IMR-90 (cell line): ENCODE data around the gene DYNLT4. TPM values are rescaled to one million over a fixed set of nuclear protein-coding genes. Genes with fewer than 3 reads are reported as not detected.
"Not testable (repeated sequence)": the region's sequence is repeated elsewhere in the genome, so short reads cannot be mapped to it uniquely, and the experiment has no call there.

Experiments
- ATAC-seq: fragments of 200-7000 bp; cut with Tn5 transposase; 2 replicates; pipeline ENCODE4 v1.9.1; 2020; ENCODE audit warnings: low read depth, mild to moderate bottlenecking, moderate library complexity
- BruUV-seq: library from RNA; stranded (reverse); fragments of 400-500 nt; replicated peaks from 2 replicates; lab custom pipeline; 2021; lab: Mats Ljungman, UMichigan
- CTCF ChIA-PET: fragments of 300-600 bp; formaldehyde crosslinking; extraction: SDS; loops from one replicate; lab custom pipeline; 2021; ENCODE audit warnings: antibody characterized with exemption; lab: Yijun Ruan, JAX
- POLR2A ChIA-PET: fragments of 300-600 bp; sonication (Branson Sonifier 250); formaldehyde crosslinking; loops from one replicate; lab custom pipeline; 2022; ENCODE audit warnings: antibody characterized with exemption; ENCODE audit not compliant: unreplicated experiment; lab: Charles Lee
- DNase-seq: peaks from one replicate; pipeline ENCODE4 v3.0.0; 2013
- H2AFZ ChIP-seq: replicated peaks from 2 replicates; pipeline ENCODE3; 2013; ENCODE audit warnings: low read length, mild to moderate bottlenecking; ENCODE audit not compliant: poor library complexity
- H2AK5ac ChIP-seq: 2 replicates; pipeline ENCODE4 v1.6.1; 2013; ENCODE audit warnings: low read depth, low read length, inconsistent platforms
- H2AK9ac ChIP-seq: replicated peaks from 2 replicates; pipeline ENCODE3; 2013; ENCODE audit warnings: mild to moderate bottlenecking, low read depth, low read length, moderate library complexity; ENCODE audit not compliant: poor library complexity
- H2BK120ac ChIP-seq: 2 replicates; pipeline ENCODE4 v1.6.1; 2013; ENCODE audit warnings: low read depth, low read length, inconsistent platforms
- H2BK15ac ChIP-seq: 3 replicates; pipeline ENCODE4 v1.6.1; 2013; ENCODE audit warnings: low read depth, low read length, inconsistent platforms
- H2BK20ac ChIP-seq: 2 replicates; pipeline ENCODE4 v1.6.1; 2013; ENCODE audit warnings: low read depth, mild to moderate bottlenecking, inconsistent platforms, low read length, moderate library complexity
- H2BK5ac ChIP-seq: 2 replicates; pipeline ENCODE4 v1.6.1; 2013; ENCODE audit warnings: mild to moderate bottlenecking, low read depth, low read length, inconsistent platforms; ENCODE audit not compliant: poor library complexity, severe bottlenecking
- H3K14ac ChIP-seq: replicated peaks from 2 replicates; pipeline ENCODE4 v1.6.1; 2013; ENCODE audit warnings: low read depth, low read length, inconsistent platforms
- H3K18ac ChIP-seq: 2 replicates; pipeline ENCODE4 v1.6.1; 2013; ENCODE audit warnings: low read depth, low read length, control low read depth
- H3K23ac ChIP-seq: 2 replicates; pipeline ENCODE4 v1.6.1; 2013; ENCODE audit warnings: low read depth, low read length, inconsistent platforms
- H3K27ac ChIP-seq: 2 replicates; pipeline ENCODE4 v1.5.1; 2013; ENCODE audit warnings: mild to moderate bottlenecking, control low read depth, low read length; ENCODE audit not compliant: insufficient read depth
- H3K27me3 ChIP-seq: 2 replicates; pipeline ENCODE4 v1.6.1; 2013; ENCODE audit warnings: low read length; ENCODE audit not compliant: control insufficient read depth, insufficient read depth
- H3K36me3 ChIP-seq: 2 replicates; pipeline ENCODE4 v1.6.1; 2013; ENCODE audit warnings: low read length, mixed read lengths; ENCODE audit not compliant: control insufficient read depth, insufficient read depth
- H3K4ac ChIP-seq: 2 replicates; pipeline ENCODE4 v1.6.1; 2013; ENCODE audit warnings: low read depth, low read length, inconsistent platforms
- H3K4me1 ChIP-seq: 2 replicates; pipeline ENCODE4 v1.6.1; 2013; ENCODE audit warnings: low read length, mixed read lengths; ENCODE audit not compliant: control insufficient read depth, insufficient read depth
- H3K4me2 ChIP-seq: 2 replicates; pipeline ENCODE4 v1.6.1; 2013; ENCODE audit warnings: low read depth, mild to moderate bottlenecking, control low read depth, low read length, moderate library complexity
- H3K4me3 ChIP-seq: 2 replicates; pipeline ENCODE4 v1.5.1; 2013; ENCODE audit warnings: low read depth, mild to moderate bottlenecking, control low read depth, low read length, moderate library complexity; ENCODE audit not compliant: insufficient read depth
- H3K56ac ChIP-seq: 2 replicates; pipeline ENCODE4 v1.6.1; 2013; ENCODE audit warnings: low read length, inconsistent platforms; ENCODE audit not compliant: insufficient read depth; ENCODE audit errors: extremely low read depth
- H3K79me1 ChIP-seq, 2 experiments: 2 replicates each; pipeline ENCODE4 v1.6.1; 2013; ENCODE audit warnings: low read length in 2 of 2, inconsistent platforms in 1 of 2, low read depth in 1 of 2
- H3K9ac ChIP-seq: 2 replicates; pipeline ENCODE4 v1.6.1; 2013; ENCODE audit warnings: low read depth, low read length, control low read depth
- H3K9me1 ChIP-seq: 2 replicates; pipeline ENCODE4 v1.6.1; 2013; ENCODE audit warnings: low read length, inconsistent platforms; ENCODE audit not compliant: insufficient read depth
- H3K9me3 ChIP-seq: 2 replicates; pipeline ENCODE4 v1.6.1; 2013; ENCODE audit warnings: low read length; ENCODE audit not compliant: control insufficient read depth, insufficient read depth
- H4K20me1 ChIP-seq: 2 replicates; pipeline ENCODE4 v1.6.1; 2013; ENCODE audit warnings: low read length, inconsistent platforms; ENCODE audit not compliant: insufficient read depth
- H4K5ac ChIP-seq: 2 replicates; pipeline ENCODE4 v1.6.1; 2013; ENCODE audit warnings: mild to moderate bottlenecking, low read depth, low read length, control low read depth
- H4K8ac ChIP-seq, 2 experiments: 2 replicates each; pipeline ENCODE4 v1.6.1; 2013; ENCODE audit warnings: low read depth in 2 of 2, low read length in 2 of 2, control low read depth in 1 of 2, inconsistent platforms in 1 of 2
- H4K91ac ChIP-seq: 2 replicates; pipeline ENCODE4 v1.6.1; 2013; ENCODE audit warnings: low read depth, low read length, inconsistent platforms; ENCODE audit not compliant: insufficient read depth
- WGBS, 2 experiments: methylation state at CpG; one replicate each; pipeline versions ENCODE4 v1.1.5 to v1.1.7; 2013; ENCODE audit warnings: missing lambda C conversion rate in 2 of 2; ENCODE audit not compliant: insufficient read length in 1 of 2; ENCODE audit errors: extremely low coverage in 2 of 2; 5-methylcytosine and 5-hydroxymethylcytosine counted together
- dilution Hi-C: fragments of 300-500 bp; cut with HindIII; formaldehyde crosslinking; loops from one replicate; pipeline ENCODE4 v1.14.3; 2018; ENCODE audit warnings: low sequenced_read_pairs; ENCODE audit not compliant: unreplicated experiment
- in situ Hi-C: fragments of 300-500 bp; cut with MboI; formaldehyde crosslinking; loops from 3 replicates; pipeline ENCODE4 v1.14.3; 2019; ENCODE audit warnings: low sequenced_read_pairs, inconsistent platforms, mixed read lengths
- intact Hi-C: fragments of 100-400 bp; cut with micrococcal nuclease; formaldehyde crosslinking; loops from 2 replicates; pipeline ENCODE4 v1.10.0; 2022
- polyA plus RNA-seq, 3 experiments: library from polyadenylated mRNA; depleted of rRNA; stranded (reverse); fragments of >200 nt; gene quantifications; 2 replicates each; pipeline ENCODE4 v1.2.3, GENCODE V29; 2012; ENCODE audit warnings: low replicate concordance in 1 of 3
- total RNA-seq: library from RNA; depleted of rRNA; stranded (reverse); fragments of >200 nt; gene quantifications from 2 replicates; pipeline ENCODE4 v1.2.3, GENCODE V29; 2012

DYNLT4 gene
- total and polyA plus RNA-seq, 2 of the 4 experiments (the other 2 are of a cell fraction), result not detected

DNA sequence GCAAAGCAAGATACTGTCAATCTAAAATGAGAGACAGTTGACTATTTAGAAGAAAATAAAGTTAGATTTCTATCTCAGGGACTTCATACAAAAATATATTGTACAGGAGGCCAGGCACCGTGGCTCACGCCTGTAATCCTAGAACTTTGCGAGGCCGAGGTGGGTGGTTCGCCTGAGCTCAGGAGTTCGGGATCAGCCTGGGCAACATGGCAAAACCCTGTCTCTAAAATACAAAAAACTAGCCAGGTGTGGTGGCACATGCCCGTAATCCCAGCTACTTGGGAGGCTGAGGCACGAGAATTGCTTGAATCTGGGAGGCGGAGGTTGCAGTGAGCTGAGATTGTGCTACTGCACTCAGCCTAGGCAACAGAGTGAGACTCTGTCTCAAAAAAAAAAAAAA, 8.8 kb upstream of the DYNLT4 start:
- H2BK120ac ChIP-seq, H3K27ac ChIP-seq, H3K18ac ChIP-seq, H3K27me3 ChIP-seq, H4K8ac ChIP-seq, H4K5ac ChIP-seq, ATAC-seq, H3K23ac ChIP-seq, H3K4me3 ChIP-seq, H4K20me1 ChIP-seq, H2BK15ac ChIP-seq, H3K9ac ChIP-seq, H3K9me3 ChIP-seq, H2BK20ac ChIP-seq, BruUV-seq, DNase-seq, intact Hi-C loops, H2AK9ac ChIP-seq, H2BK5ac ChIP-seq, H4K91ac ChIP-seq, H3K14ac ChIP-seq, dilution Hi-C loops, H3K56ac ChIP-seq, in situ Hi-C loops, H3K36me3 ChIP-seq, H2AK5ac ChIP-seq, H2AFZ ChIP-seq, POLR2A ChIA-PET, H3K4me2 ChIP-seq: not testable (repeated sequence)
- Histone ChIP-seq H3K79me1 (peaks cover 2 to 27% of the 10 kb centered on the region in 2 experiments; a peak in 2 of 4 replicates), H3K4me1 (peaks cover 22% of the 10 kb centered on the region), H3K9me1 (peaks cover 11% of the 10 kb centered on the region), H3K4ac (peak overlapping the region; percentile 43; the same call in 1 of the 2 replicates)
- WGBS, 2 experiments, result no CpG with 5 or more reads among the region's 9 CpGs
- CTCF ChIA-PET, result interaction anchor here (1.2 kb wide), 1 partner anchor 23 kb away, joined by 3 read pairs; no protein-coding TSS in a partner anchor
